GM12891 (cell line): ENCODE results near the gene CYP27A1.

Source experiments
- PAX5 ChIP-seq: IDR thresholded peaks from 2 replicates; pipeline ENCODE4 v1.6.1; 2011; ENCODE audit warnings: low read length, moderate library complexity, mild to moderate bottlenecking; ENCODE audit not compliant: insufficient read depth, severe bottlenecking
- POLR2A ChIP-seq: IDR thresholded peaks from 2 replicates; pipeline ENCODE4 v1.6.1; 2011; ENCODE audit warnings: low read depth, low read length, control low read depth
- POLR2AphosphoS5 ChIP-seq: IDR thresholded peaks from 2 replicates; pipeline ENCODE4 v1.6.1; 2011; ENCODE audit warnings: low read depth, low read length, control low read depth
- POU2F2 ChIP-seq: IDR thresholded peaks from 2 replicates; pipeline ENCODE4 v1.6.1; 2011; ENCODE audit warnings: low read depth, mild to moderate bottlenecking, control low read depth, low read length, moderate library complexity
- SPI1 ChIP-seq: IDR thresholded peaks from 2 replicates; pipeline ENCODE4 v1.6.1; 2011; ENCODE audit warnings: low read depth, low read length, control low read depth
- TAF1 ChIP-seq: IDR thresholded peaks from 2 replicates; pipeline ENCODE4 v1.6.1; 2011; ENCODE audit warnings: low read depth, low read length, control low read depth

- TF ChIP-seq SPI1 (no peak), TAF1 (no peak), POLR2AphosphoS5 (no peak), POLR2A (no peak), PAX5 (no peak), POU2F2 (no peak)
Measured at GRCh38 chr2:218855305-218856166, 73.6 kb downstream of the CYP27A1 start.
